ENCODE results near the gene DEDD. TPM values are rescaled to one million over a fixed set of nuclear protein-coding genes. Genes with fewer than 3 reads are reported as not detected.

Gene DEDD
- total and polyA plus RNA-seq, 2 of the 13 experiments (the other 11 are each of a cell fraction or from before 2014, with no cell fraction given) = 12.6 to 27.8 TPM

GRCh38 chr1:161089251-161089924, 43.1 kb downstream of the DEDD start, which contains the start of gene NECTIN4:
TSS of gene NECTIN4 (minus strand) at chr1:161089558. CDS start at chr1:161089296, 262 bp downstream.
- H3K79me2 ChIP-seq (ENCODE audit: insufficient read depth, low read length) = no peaks in the 10 kb centered on the region
- in situ Hi-C loops (cut with HindIII; ENCODE audit: extremely low pct_ligation_motif_present, low pct_unique_long_range_greater_than_20kb) = no loop called here
- DNase-seq (ENCODE audit: low spot score) = no peak
- peaks cover 33% of the 10 kb centered on the region for H3K4me1 ChIP-seq (ENCODE audit: insufficient read depth, low read length)
- no peak within 1 kb of the TSS for H2AFZ ChIP-seq (ENCODE audit: low read length)
- BruUV-seq (replicated peaks) = no TSS peak
- no peak within 1 kb of the TSS for H3K9ac ChIP-seq (ENCODE audit: insufficient read depth, low read depth, low read length)
- no peak for FAIRE-seq
- no peak within 1 kb of the TSS for H3K4me2 ChIP-seq (ENCODE audit: low read depth, low read length)
- H3K27ac ChIP-seq (ENCODE audit: extremely low read length, insufficient read depth, low read length) = no peak within 1 kb of the TSS
- H4K20me1 ChIP-seq (ENCODE audit: insufficient read depth, low read length) = no peaks in the 10 kb centered on the region
- peaks cover 3 to 38% of the 10 kb centered on the region in 2 experiments; a peak in 3 of 5 replicates for H3K27me3 ChIP-seq (ENCODE audit: control insufficient read depth in 1 of 2, insufficient read depth in 2 of 2, low read length in 2 of 2)
- no peak within 1 kb of the TSS for H3K4me3 ChIP-seq (replicated peaks in 1 of 3; ENCODE audit: insufficient read depth in 1 of 3, low read depth in 2 of 3, low read length in 3 of 3)
- no peak for ATAC-seq
- ChIA-PET CTCF (ENCODE audit: low intra/inter-chr PET ratio, low total read pairs) (no interaction called here), POLR2A (no interaction called here)
- intact Hi-C loops (cut with micrococcal nuclease; ENCODE audit: unreplicated experiment) = no loop called here
- H3K9me3 ChIP-seq (ENCODE audit: low read length) = no peaks in the 10 kb centered on the region
- WGBS (ENCODE audit: low lambda C conversion rate) = 47% methylated on average over 17 of the region's 22 CpGs
- no peaks in the 10 kb centered on the region for H3K36me3 ChIP-seq (replicated peaks in 1 of 2; ENCODE audit: control insufficient read depth in 1 of 2, insufficient read depth in 2 of 2, low read length in 2 of 2)
- TF ChIP-seq ZNF784 (CRISPR knock-in tag; IDR thresholded peaks at IDR 0.05; ENCODE audit: borderline replicate concordance) (no peak), ZNF552 (CRISPR knock-in tag; IDR thresholded peaks at IDR 0.05; ENCODE audit: borderline replicate concordance) (no peak)

- no peak for DNase-seq (ENCODE audit: low spot score)
- 18% methylated on average over 2 of the region's 3 CpGs for WGBS (ENCODE audit: low lambda C conversion rate)
- no peaks in the 10 kb centered on the region for H3K79me2 ChIP-seq (ENCODE audit: insufficient read depth, low read length)
- H2AFZ ChIP-seq (ENCODE audit: low read length) = no peak overlapping the region
- no peaks in the 10 kb centered on the region for H4K20me1 ChIP-seq (ENCODE audit: insufficient read depth, low read length)
- POLR2A ChIA-PET = no interaction called here
- no peak overlapping the region for H3K27ac ChIP-seq (ENCODE audit: extremely low read length, insufficient read depth, low read length)
- ATAC-seq = no peak
- intact Hi-C loops (cut with micrococcal nuclease; ENCODE audit: unreplicated experiment) = no loop called here
- H3K9ac ChIP-seq (ENCODE audit: insufficient read depth, low read depth, low read length) = no peak overlapping the region
- CTCF ChIA-PET (ENCODE audit: low intra/inter-chr PET ratio, low total read pairs) = no interaction called here
- H3K4me3 ChIP-seq (replicated peaks in 1 of 3; ENCODE audit: insufficient read depth in 1 of 3, low read depth in 2 of 3, low read length in 3 of 3) = no peak overlapping the region
- no peak overlapping the region for H3K4me2 ChIP-seq (ENCODE audit: low read depth, low read length)
- H3K9me3 ChIP-seq (ENCODE audit: low read length) = no peaks in the 10 kb centered on the region
- in situ Hi-C loops (cut with HindIII; ENCODE audit: extremely low pct_ligation_motif_present, low pct_unique_long_range_greater_than_20kb) = no loop called here
- no peak for FAIRE-seq
- BruUV-seq (replicated peaks) = no TSS peak
- H3K4me1 ChIP-seq (ENCODE audit: insufficient read depth, low read length) = peaks cover 41% of the 10 kb centered on the region
- H3K36me3 ChIP-seq (replicated peaks in 1 of 2; ENCODE audit: control insufficient read depth in 1 of 2, insufficient read depth in 2 of 2, low read length in 2 of 2) = no peaks in the 10 kb centered on the region
- peaks cover 3 to 38% of the 10 kb centered on the region in 2 experiments; a peak in 3 of 5 replicates for H3K27me3 ChIP-seq (ENCODE audit: control insufficient read depth in 1 of 2, insufficient read depth in 2 of 2, low read length in 2 of 2)
- TF ChIP-seq ZNF530 (CRISPR knock-in tag; IDR thresholded peaks at IDR 0.05; ENCODE audit: low read depth) (no peak), ZBTB21 (CRISPR knock-in tag; IDR thresholded peaks at IDR 0.05) (no peak), SP4 (CRISPR knock-in tag; IDR thresholded peaks at IDR 0.05) (no peak), PLSCR1 (CRISPR knock-in tag; IDR thresholded peaks at IDR 0.05; ENCODE audit: borderline replicate concordance) (no peak), ZNF746 (CRISPR knock-in tag; IDR thresholded peaks at IDR 0.05) (no peak), ZNF784 (CRISPR knock-in tag; IDR thresholded peaks at IDR 0.05; ENCODE audit: borderline replicate concordance) (no peak), ZNF672 (CRISPR knock-in tag; IDR thresholded peaks at IDR 0.05) (no peak), ZNF362 (CRISPR knock-in tag; IDR thresholded peaks at IDR 0.05; ENCODE audit: borderline replicate concordance) (no peak), ETS1 (CRISPR knock-in tag; IDR thresholded peaks at IDR 0.05) (no peak)
Measured at GRCh38 chr1:161088587-161089110, 43.8 kb downstream of the DEDD start.

All from HepG2 (cell line).